Measurements from ENCODE around the gene MAPKBP1.

GRCh38 chr15:41847981-41848380 is 73.7 kb downstream of the MAPKBP1 start:
- TF ChIP-seq CTCF (IDR thresholded peaks at IDR 0.05; ENCODE audit: low read length) = no peak
- TF ChIP-seq EZH2 (optimal IDR thresholded peaks at IDR 0.05; ENCODE audit: low read depth, low read length) = no peak
- no peak for TF ChIP-seq EZH2phosphoT487 (IDR thresholded peaks at IDR 0.05; ENCODE audit: low read length)

Data from MM.1S (cell line).